CD4-positive, alpha-beta T cell (primary cell): ENCODE data around the gene PHOX2A. TPM values are rescaled to one million over a fixed set of nuclear protein-coding genes. Genes with fewer than 3 reads are reported as not detected.
"Not testable (repeated sequence)": the region's sequence is repeated elsewhere in the genome, so short reads cannot be mapped to it uniquely, and the experiment has no call there.

Experiments
- ATAC-seq: fragments of 200-7000 bp; cut with Tn5 transposase; one replicate; pipeline ENCODE4 v1.10.0; 2022; ENCODE audit warnings: mild to moderate bottlenecking; ENCODE audit not compliant: poor library complexity
- CTCF ChIA-PET: fragments of 350-600 bp; sonication (Branson Sonifier 250); formaldehyde crosslinking; loops from one replicate; lab custom pipeline; 2021; ENCODE audit warnings: antibody characterized with exemption, inconsistent platforms; lab: Charles Lee
- POLR2A ChIA-PET: fragments of 350-600 bp; sonication (Branson Sonifier 250); formaldehyde crosslinking; loops from one replicate; lab custom pipeline; 2021; ENCODE audit warnings: antibody characterized with exemption, inconsistent platforms; lab: Charles Lee
- DNase-seq, 14 experiments: peaks; one replicate each; pipeline ENCODE4 v3.0.0-alpha.2; 2013 to 2020; ENCODE audit warnings: mixed read lengths in 2 of 14
- H3K27ac ChIP-seq, 2 donors: one replicate each; pipeline versions ENCODE4 v1.5.1 to v1.7.0; 2013; ENCODE audit warnings: low read length in 2 of 2, low read depth in 1 of 2, mild to moderate bottlenecking in 1 of 2
- H3K27me3 ChIP-seq, 2 experiments: 1 replicate in 1 of 2; 2 replicates in 1 of 2; pipeline versions ENCODE4 v1.6.1 to v1.7.0; 2013; ENCODE audit warnings: low read length in 2 of 2, control low read depth in 1 of 2, mild to moderate bottlenecking in 1 of 2, moderate library complexity in 1 of 2; ENCODE audit not compliant: insufficient read depth in 2 of 2, control insufficient read depth in 1 of 2
- H3K36me3 ChIP-seq: one replicate; pipeline ENCODE4 v1.6.1; 2013; ENCODE audit warnings: low read length, control low read depth; ENCODE audit not compliant: insufficient read depth
- H3K4me1 ChIP-seq: one replicate; pipeline ENCODE4 v1.6.1; 2013; ENCODE audit warnings: low read length, control low read depth; ENCODE audit not compliant: insufficient read depth
- H3K4me3 ChIP-seq: one replicate; pipeline ENCODE4 v1.5.1; 2013; ENCODE audit warnings: mild to moderate bottlenecking, low read length, moderate library complexity
- H3K9me3 ChIP-seq, 2 experiments: 1 replicate in 1 of 2; 2 replicates in 1 of 2; pipeline versions ENCODE4 v1.6.1 to v1.7.0; 2013; ENCODE audit warnings: low read length in 2 of 2, mild to moderate bottlenecking in 2 of 2, control low read depth in 1 of 2, moderate library complexity in 1 of 2; ENCODE audit not compliant: control insufficient read depth in 1 of 2, insufficient read depth in 1 of 2
- H3K27ac Mint-ChIP-seq: one replicate; pipeline ENCODE4 v1.8.0; 2020; ENCODE audit warnings: mixed read lengths
- H3K27me3 Mint-ChIP-seq: one replicate; pipeline ENCODE4 v1.8.0; 2021; ENCODE audit warnings: mixed read lengths
- H3K36me3 Mint-ChIP-seq: one replicate; pipeline ENCODE4 v1.8.0; 2021; ENCODE audit warnings: low read depth, mixed read lengths
- H3K4me1 Mint-ChIP-seq: one replicate; pipeline ENCODE4 v1.8.0; 2021; ENCODE audit warnings: low read depth, mixed read lengths
- H3K4me3 Mint-ChIP-seq: one replicate; pipeline ENCODE4 v1.8.0; 2020; ENCODE audit warnings: mild to moderate bottlenecking, mixed read lengths
- H3K9me3 Mint-ChIP-seq: one replicate; pipeline ENCODE4 v1.8.0; 2020; ENCODE audit warnings: mixed read lengths
- CTCF ChIP-seq: fragments of 200-600 bp; IDR thresholded peaks from one replicate; pipeline ENCODE4 v1.8.0; 2022; ENCODE audit warnings: antibody characterized with exemption, mild to moderate bottlenecking
- intact Hi-C, 2 experiments: fragments of 100-400 bp; cut with DNase I in 1 of 2; cut with micrococcal nuclease in 1 of 2; formaldehyde crosslinking; loops; one replicate each; pipeline versions ENCODE4 v1.15.1 to v1.9.0; 2023 to 2025; cut with DNase I, micrococcal nuclease
- total RNA-seq, 174 experiments: library from RNA in 2 of 174; stranded (reverse) in 2 of 174; gene quantifications; one replicate each; pipeline ENCODE4 v1.2.3 and lab custom pipeline; 2021 to 2026

PHOX2A gene
- total RNA-seq, 2 experiments from 2014 or later: not detected

- CTCF ChIA-PET, H3K4me1 ChIP-seq, POLR2A ChIA-PET, H3K4me3 Mint-ChIP-seq, H3K9me3 ChIP-seq, H3K4me1 Mint-ChIP-seq, H3K4me3 ChIP-seq, H3K27me3 Mint-ChIP-seq, H3K27me3 ChIP-seq, H3K27ac ChIP-seq, H3K9me3 Mint-ChIP-seq, H3K27ac Mint-ChIP-seq: not testable (repeated sequence)
- H3K36me3 ChIP-seq: peaks cover 15% of the 10 kb centered on the region
- DNase-seq: peak in 3 of 14 experiments; percentile 19 to 52 (median 49)
- H3K36me3 Mint-ChIP-seq: peaks cover 10% of the 10 kb centered on the region
- TF ChIP-seq CTCF: peak; percentile 50
- peak; percentile 65 for ATAC-seq
- intact Hi-C loops: loop anchor here (2.0 to 5.0 kb wide), 2 partner anchors 140 to 142 kb away; partner anchors contain the start of gene CLPB (in 1 of the 2)
Observed at GRCh38 chr11:72290741-72291140, 46.8 kb upstream of the PHOX2A start.

GRCh38 chr11:72287293-72287692 lies 43.3 kb upstream of the PHOX2A start:
- Histone ChIP-seq H3K27me3 (peaks cover 6 to 8% of the 10 kb centered on the region in 2 experiments), H3K27ac (no peak overlapping the region), H3K9me3 (no peaks in the 10 kb centered on the region), H3K36me3 (no peaks in the 10 kb centered on the region), H3K4me1 (no peaks in the 10 kb centered on the region), H3K4me3 (no peak overlapping the region)
- Mint-ChIP-seq H3K4me3 (no peak overlapping the region), H3K27ac (no peak overlapping the region), H3K36me3 (no peaks in the 10 kb centered on the region), H3K9me3 (no peaks in the 10 kb centered on the region), H3K27me3 (peaks cover 16% of the 10 kb centered on the region), H3K4me1 (no peaks in the 10 kb centered on the region)
- ATAC-seq (no peak), DNase-seq (no peak)
- CTCF ChIA-PET: no interaction called here
- intact Hi-C loops: no loop called here
- no peak for TF ChIP-seq CTCF
- POLR2A ChIA-PET: no interaction called here

DNA sequence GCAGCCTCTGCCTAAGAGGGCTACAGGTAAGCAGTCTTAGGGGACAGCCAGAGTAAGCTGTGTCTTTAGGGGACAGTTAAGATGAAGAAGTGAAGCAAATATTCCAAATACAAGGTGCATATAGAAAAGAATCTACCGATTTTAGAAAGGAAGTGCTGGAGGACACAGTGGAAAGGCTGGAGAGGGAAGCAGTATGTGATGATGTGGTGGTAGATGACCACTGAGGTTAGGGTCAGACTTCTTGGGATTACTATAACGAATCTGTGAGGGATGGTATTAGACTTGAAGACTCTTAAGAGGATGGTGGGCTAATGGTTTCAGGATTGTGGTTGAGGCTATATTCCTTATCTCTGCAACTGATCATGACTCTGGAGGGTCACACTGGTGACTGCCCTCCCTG lies 40.0 kb upstream of the PHOX2A start:
- TF ChIP-seq CTCF: no peak
- no peaks in the 10 kb centered on the region for H3K4me1 ChIP-seq
- no peak for DNase-seq
- H3K9me3 ChIP-seq: peaks cover 0 to 11% of the 10 kb centered on the region in 2 experiments
- H3K9me3 Mint-ChIP-seq: peaks cover 4% of the 10 kb centered on the region
- ATAC-seq: no peak
- H3K27ac Mint-ChIP-seq: no peak overlapping the region
- H3K36me3 ChIP-seq: no peaks in the 10 kb centered on the region
- H3K36me3 Mint-ChIP-seq: no peaks in the 10 kb centered on the region
- no peak overlapping the region for H3K27ac ChIP-seq
- H3K27me3 Mint-ChIP-seq: peaks cover 25% of the 10 kb centered on the region
- H3K4me3 ChIP-seq: no peak overlapping the region
- H3K27me3 ChIP-seq: peaks cover 6 to 17% of the 10 kb centered on the region in 2 experiments
- ChIA-PET CTCF (no interaction called here), POLR2A (no interaction called here)
- no peak overlapping the region for H3K4me3 Mint-ChIP-seq
- intact Hi-C loops: no loop called here
- H3K4me1 Mint-ChIP-seq: no peaks in the 10 kb centered on the region
